Gastrocnemius medialis (tissue), 4 donors: Measurements from ENCODE around the gene TBX18. TPM values are rescaled to one million over a fixed set of nuclear protein-coding genes. Genes with fewer than 3 reads are reported as not detected.

ENCODE experiments used
- ATAC-seq, 2 donors: fragments of 150-250 bp; one replicate each; pipeline ENCODE4 v1.9.1; 2016
- DNase-seq, 2 donors: peaks; one replicate each; pipeline ENCODE4 v3.0.0-alpha.2; 2019
- H3K27ac ChIP-seq, 4 donors: fragments of 200-600 bp; sonication (generic); 1 replicate in 1 of 4; 2 replicates in 3 of 4; pipeline ENCODE4 v1.5.1; 2016 to 2018; ENCODE audit warnings: mild to moderate bottlenecking in 2 of 4, moderate library complexity in 1 of 4
- H3K27me3 ChIP-seq, 3 donors: fragments of 200-600 bp; sonication (generic) in 2 of 3; 1 replicate in 1 of 3; 2 replicates in 2 of 3; pipeline versions ENCODE4 v1.5.1 to v1.6.0; 2016 to 2019; ENCODE audit warnings: mild to moderate bottlenecking in 1 of 3, moderate library complexity in 1 of 3
- H3K36me3 ChIP-seq, 2 donors: fragments of 200-600 bp; sonication (generic) in 1 of 2; one replicate each; pipeline ENCODE4 v1.5.1; 2017 to 2018
- H3K4me1 ChIP-seq, 2 donors: fragments of 200-600 bp; sonication (generic) in 1 of 2; one replicate each; pipeline ENCODE4 v1.5.1; 2016 to 2017; ENCODE audit warnings: mild to moderate bottlenecking in 2 of 2
- H3K4me3 ChIP-seq, 4 donors: fragments of 200-600 bp; sonication (generic) in 3 of 4; 1 replicate in 1 of 4; 2 replicates in 3 of 4; pipeline ENCODE4 v1.5.1; 2016 to 2019; ENCODE audit warnings: mild to moderate bottlenecking in 2 of 4
- H3K9me3 ChIP-seq, 3 donors: fragments of 200-600 bp; sonication (generic) in 2 of 3; 1 replicate in 1 of 3; 2 replicates in 2 of 3; pipeline ENCODE4 v1.5.1; 2016 to 2019
- CTCF ChIP-seq, 5 experiments: fragments of 450-650 bp in 3 of 5; fragments of 200-600 bp in 2 of 5; sonication (generic) in 2 of 5; IDR thresholded peaks in 4 of 5; conservative IDR thresholded peaks in 1 of 5; 1 replicate in 4 of 5; 2 replicates in 1 of 5; pipeline ENCODE4 v1.5.1; 2016 to 2019; ENCODE audit warnings: antibody characterized with exemption in 5 of 5, mild to moderate bottlenecking in 3 of 5, moderate library complexity in 3 of 5
- POLR2A ChIP-seq, 2 donors: fragments of 450-650 bp; IDR thresholded peaks; one replicate each; pipeline ENCODE4 v1.6.1; 2017; ENCODE audit warnings: antibody characterized with exemption in 2 of 2, mild to moderate bottlenecking in 2 of 2, moderate library complexity in 2 of 2
- in situ Hi-C, 4 donors: fragments of 200-750 bp; cut with MboI; loops; one replicate each; pipeline versions ENCODE4 v1.15.0 to v1.8.0; 2017; ENCODE audit warnings: low sequenced_read_pairs in 4 of 4
- intact Hi-C: fragments of 100-400 bp; cut with DNase I; formaldehyde crosslinking; loops from one replicate; pipeline ENCODE4 v1.15.1; 2023; ENCODE audit warnings: low total_unique reads
- total RNA-seq, 4 donors: library from RNA; depleted of rRNA; stranded (reverse); fragments of >200 nt; gene quantifications; one replicate each; pipeline versions ENCODE4 v1.1.0 to v1.2.3, GENCODE V29; 2016

TBX18 gene
- total RNA-seq, 4 donors from 2014 or later, result 1.0 to 1.7 (median 1.3) TPM

- no peaks in the 10 kb centered on the region for H3K36me3 ChIP-seq
- TF ChIP-seq POLR2A (IDR thresholded peaks at IDR 0.05), result no peak
- no peak for TF ChIP-seq CTCF (IDR thresholded peaks at IDR 0.05 in 4 of 5, conservative IDR thresholded peaks at IDR 0.05 in 1 of 5)
- no peaks in the 10 kb centered on the region for H3K27me3 ChIP-seq
- ATAC-seq (no peak), DNase-seq (no peak)
- intact Hi-C loops (no loop called here), in situ Hi-C loops (no loop called here)
- no peaks in the 10 kb centered on the region for H3K9me3 ChIP-seq
- no peak overlapping the region for H3K27ac ChIP-seq
- no peak overlapping the region for H3K4me3 ChIP-seq
- H3K4me1 ChIP-seq, result no peaks in the 10 kb centered on the region
Observed at GRCh38 chr6:84752118-84752850, 12.1 kb downstream of the TBX18 start.

GRCh38 chr6:84749181-84749580 is 15.2 kb downstream of the TBX18 start:
- no peak for TF ChIP-seq POLR2A (IDR thresholded peaks at IDR 0.05)
- no peak for TF ChIP-seq CTCF (IDR thresholded peaks at IDR 0.05 in 4 of 5, conservative IDR thresholded peaks at IDR 0.05 in 1 of 5)
- DNase-seq (no peak), ATAC-seq (no peak)
- Histone ChIP-seq H3K9me3 (no peaks in the 10 kb centered on the region), H3K4me3 (no peak overlapping the region), H3K27me3 (no peaks in the 10 kb centered on the region), H3K4me1 (no peaks in the 10 kb centered on the region), H3K36me3 (no peaks in the 10 kb centered on the region), H3K27ac (no peak overlapping the region)
- intact Hi-C loops (no loop called here), in situ Hi-C loops (no loop called here)

- Histone ChIP-seq H3K36me3 (no peaks in the 10 kb centered on the region), H3K4me1 (no peaks in the 10 kb centered on the region), H3K27me3 (no peaks in the 10 kb centered on the region), H3K27ac (no peak overlapping the region), H3K9me3 (no peaks in the 10 kb centered on the region), H3K4me3 (no peak overlapping the region)
- DNase-seq (no peak), ATAC-seq (no peak)
- in situ Hi-C loops (no loop called here), intact Hi-C loops (no loop called here)
- no peak for TF ChIP-seq CTCF (IDR thresholded peaks at IDR 0.05 in 4 of 5, conservative IDR thresholded peaks at IDR 0.05 in 1 of 5)
- no peak for TF ChIP-seq POLR2A (IDR thresholded peaks at IDR 0.05)
Observed at GRCh38 chr6:84748376-84748775, 16.0 kb downstream of the TBX18 start.

- H3K36me3 ChIP-seq, result no peaks in the 10 kb centered on the region
- H3K9me3 ChIP-seq, result no peaks in the 10 kb centered on the region
- H3K27ac ChIP-seq, result no peak overlapping the region
- in situ Hi-C loops, result no loop called here
- intact Hi-C loops, result no loop called here
- no peak for ATAC-seq
- no peaks in the 10 kb centered on the region for H3K4me1 ChIP-seq
- no peaks in the 10 kb centered on the region for H3K27me3 ChIP-seq
- TF ChIP-seq CTCF (IDR thresholded peaks at IDR 0.05 in 4 of 5, conservative IDR thresholded peaks at IDR 0.05 in 1 of 5) (no peak), POLR2A (IDR thresholded peaks at IDR 0.05) (no peak)
- DNase-seq, result no peak
- H3K4me3 ChIP-seq, result no peak overlapping the region
Observed at GRCh38 chr6:84743616-84744015, 20.8 kb downstream of the TBX18 start.

- H3K9me3 ChIP-seq, result no peaks in the 10 kb centered on the region
- no peaks in the 10 kb centered on the region for H3K4me1 ChIP-seq
- H3K36me3 ChIP-seq, result no peaks in the 10 kb centered on the region
- no peak overlapping the region for H3K27ac ChIP-seq
- TF ChIP-seq CTCF (IDR thresholded peaks at IDR 0.05 in 4 of 5, conservative IDR thresholded peaks at IDR 0.05 in 1 of 5) (no peak), POLR2A (IDR thresholded peaks at IDR 0.05) (no peak)
- ATAC-seq, result no peak
- H3K27me3 ChIP-seq, result no peaks in the 10 kb centered on the region
- no peak for DNase-seq
- no peak overlapping the region for H3K4me3 ChIP-seq
- intact Hi-C loops, result no loop called here
- in situ Hi-C loops, result no loop called here
Observed at GRCh38 chr6:84740385-84740784, 24.0 kb downstream of the TBX18 start.
